HCT116 (cell line): Measurements from ENCODE around the gene CDC14B.

Experiments used
- CTCF ChIP-seq, 3 experiments: fragments of 200-600 bp in 1 of 3; sonication (generic) in 1 of 3; IDR thresholded peaks in 2 of 3; conservative IDR thresholded peaks in 1 of 3; 2 replicates each; pipeline ENCODE4 v1.5.1; 2012 to 2017; ENCODE audit warnings: low read depth in 2 of 3, low read length in 2 of 3, antibody characterized with exemption in 1 of 3, borderline replicate concordance in 1 of 3, control low read depth in 1 of 3, mild to moderate bottlenecking in 1 of 3, mixed read lengths in 1 of 3, mixed run types in 1 of 3, moderate library complexity in 1 of 3; ENCODE audit not compliant: insufficient read depth in 1 of 3
- POLR2A ChIP-seq: IDR thresholded peaks from 2 replicates; pipeline ENCODE4 v1.7.0; 2011; ENCODE audit warnings: borderline replicate concordance; ENCODE audit not compliant: insufficient read depth, insufficient read length; ENCODE audit errors: extremely low read depth
- REST ChIP-seq: IDR thresholded peaks from 2 replicates; pipeline ENCODE4 v1.6.1; 2012; ENCODE audit warnings: low read depth
- ZNF274 ChIP-seq: fragments of 200-500 bp; sonication (Bioruptor generic); IDR thresholded peaks from 2 replicates; pipeline ENCODE4 v1.6.1; 2014; ENCODE audit warnings: mild to moderate bottlenecking, low read depth, low read length, inconsistent platforms

DNA sequence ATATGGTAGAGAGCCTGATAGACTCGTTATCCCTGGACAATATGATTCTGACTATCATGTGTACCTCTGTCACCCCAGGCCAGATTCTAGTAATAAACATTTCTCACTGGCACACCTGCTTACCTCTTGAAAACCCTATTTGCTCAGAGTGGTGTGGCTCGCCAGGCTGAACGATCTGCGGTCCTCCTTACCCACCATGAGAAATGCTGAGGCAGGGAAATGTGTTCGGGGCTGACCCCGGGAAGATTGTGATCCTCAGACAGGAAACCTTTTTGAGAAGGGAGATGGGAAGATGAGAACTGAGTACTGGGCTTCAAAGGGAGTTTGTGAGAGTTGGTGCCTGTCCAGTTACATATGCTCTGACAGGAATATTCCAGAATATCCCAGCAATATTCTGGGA, 46.1 kb upstream of the CDC14B start:
- no peak for TF ChIP-seq POLR2A
- no peak for TF ChIP-seq CTCF (IDR thresholded peaks at IDR 0.05 in 2 of 3, conservative IDR thresholded peaks at IDR 0.05 in 1 of 3; ENCODE audit: borderline replicate concordance in 1 of 3, insufficient read depth in 1 of 3, low read depth in 2 of 3, low read length in 2 of 3)
- TF ChIP-seq REST = no peak
- no peak for TF ChIP-seq ZNF274
